Mammary epithelial cell (primary cell): ENCODE results near the gene KLF11.
"Not testable (repeated sequence)": the region's sequence is repeated elsewhere in the genome, so short reads cannot be mapped to it uniquely, and the experiment has no call there.

ENCODE experiments used
- CTCF ChIP-seq, 2 donors: IDR thresholded peaks in 1 of 2; conservative IDR thresholded peaks in 1 of 2; 2 replicates each; pipeline ENCODE4 v1.5.1; 2011 to 2012; ENCODE audit warnings: inconsistent platforms in 2 of 2, low read length in 2 of 2, mild to moderate bottlenecking in 2 of 2, control low read depth in 1 of 2, low read depth in 1 of 2; ENCODE audit not compliant: insufficient read depth in 1 of 2; ENCODE audit errors: extremely low read depth in 1 of 2
- EZH2 ChIP-seq: IDR thresholded peaks from 2 replicates; pipeline ENCODE4 v1.6.1; 2012; ENCODE audit warnings: low read length, inconsistent platforms, borderline replicate concordance

- not testable (repeated sequence) for TF ChIP-seq CTCF (conservative IDR thresholded peaks at IDR 0.05 in 1 of 2, IDR thresholded peaks at IDR 0.05 in 1 of 2; ENCODE audit: extremely low read depth in 1 of 2, insufficient read depth in 1 of 2, low read depth in 1 of 2, low read length in 2 of 2); EZH2
Measured at GRCh38 chr2:10013651-10014417, 29.5 kb upstream of the KLF11 start.
